Trophoblast cell (in vitro differentiated cells and primary cell): ENCODE data around the gene C10orf143.

Experiments used
- DNase-seq, 2 donors: peaks; one replicate each; pipeline ENCODE4 v3.0.0-alpha.2; 2016
- H2AFZ ChIP-seq: 2 replicates; pipeline ENCODE4 v1.6.1; 2013; ENCODE audit warnings: low read length, moderate library complexity, mild to moderate bottlenecking; ENCODE audit not compliant: insufficient read depth, poor library complexity
- H2AK5ac ChIP-seq: 2 replicates; pipeline ENCODE4 v1.6.1; 2013; ENCODE audit warnings: mild to moderate bottlenecking, low read length
- H2BK120ac ChIP-seq: 2 replicates; pipeline ENCODE4 v1.6.1; 2013; ENCODE audit warnings: low read length, mild to moderate bottlenecking, moderate library complexity; ENCODE audit not compliant: insufficient read depth, poor library complexity
- H2BK12ac ChIP-seq: 2 replicates; pipeline ENCODE4 v1.6.1; 2013; ENCODE audit warnings: mild to moderate bottlenecking, low read length, moderate library complexity
- H2BK5ac ChIP-seq: 2 replicates; pipeline ENCODE4 v1.6.1; 2013; ENCODE audit warnings: low read length, low read depth, moderate library complexity, mild to moderate bottlenecking; ENCODE audit not compliant: poor library complexity
- H3K14ac ChIP-seq: 2 replicates; pipeline ENCODE4 v1.6.1; 2013; ENCODE audit warnings: mild to moderate bottlenecking, low read length
- H3K18ac ChIP-seq: 2 replicates; pipeline ENCODE4 v1.6.1; 2013; ENCODE audit warnings: mild to moderate bottlenecking, low read length
- H3K23ac ChIP-seq: 2 replicates; pipeline ENCODE4 v1.6.1; 2013; ENCODE audit warnings: low read length
- H3K27ac ChIP-seq: 2 replicates; pipeline ENCODE4 v1.5.1; 2013; ENCODE audit warnings: low read depth, mild to moderate bottlenecking, inconsistent platforms, low read length, moderate library complexity
- H3K27me3 ChIP-seq: 2 replicates; pipeline ENCODE4 v1.6.1; 2013; ENCODE audit warnings: inconsistent platforms, mild to moderate bottlenecking, low read length, moderate library complexity; ENCODE audit not compliant: insufficient read depth
- H3K36me3 ChIP-seq, 2 experiments: 1 replicate in 1 of 2; 2 replicates in 1 of 2; pipeline ENCODE4 v1.6.1; 2013; ENCODE audit warnings: low read length in 2 of 2, mild to moderate bottlenecking in 2 of 2, moderate library complexity in 1 of 2; ENCODE audit not compliant: insufficient read depth in 2 of 2, control insufficient read depth in 1 of 2
- H3K4ac ChIP-seq: 2 replicates; pipeline ENCODE4 v1.6.1; 2013; ENCODE audit warnings: low read depth, mild to moderate bottlenecking, low read length, moderate library complexity
- H3K4me1 ChIP-seq, 2 experiments: 1 replicate in 1 of 2; 2 replicates in 1 of 2; pipeline ENCODE4 v1.6.1; 2013; ENCODE audit warnings: low read length in 2 of 2, mild to moderate bottlenecking in 2 of 2, moderate library complexity in 1 of 2; ENCODE audit not compliant: insufficient read depth in 2 of 2, control insufficient read depth in 1 of 2
- H3K4me2 ChIP-seq: 2 replicates; pipeline ENCODE4 v1.6.1; 2013; ENCODE audit warnings: inconsistent platforms, mild to moderate bottlenecking, low read length, moderate library complexity
- H3K4me3 ChIP-seq: 2 replicates; pipeline ENCODE4 v1.5.1; 2013; ENCODE audit warnings: mild to moderate bottlenecking, low read depth, low read length, inconsistent platforms
- H3K79me1 ChIP-seq: one replicate; pipeline ENCODE4 v1.6.1; 2013; ENCODE audit warnings: low read length
- H3K79me2 ChIP-seq: 2 replicates; pipeline ENCODE4 v1.6.1; 2013; ENCODE audit warnings: low read length, mild to moderate bottlenecking; ENCODE audit not compliant: control insufficient read depth, insufficient read depth, poor library complexity
- H3K9ac ChIP-seq: 2 replicates; pipeline ENCODE4 v1.6.1; 2013; ENCODE audit warnings: mild to moderate bottlenecking, low read length
- H3K9me3 ChIP-seq: 2 replicates; pipeline ENCODE4 v1.6.1; 2013; ENCODE audit warnings: low read depth, mild to moderate bottlenecking, control low read depth, inconsistent platforms, low read length; ENCODE audit not compliant: insufficient read depth
- H4K12ac ChIP-seq: 2 replicates; pipeline ENCODE4 v1.6.1; 2013; ENCODE audit warnings: low read depth, mild to moderate bottlenecking, low read length, moderate library complexity
- H4K8ac ChIP-seq: 2 replicates; pipeline ENCODE4 v1.6.1; 2013; ENCODE audit warnings: low read depth, mild to moderate bottlenecking, low read length, moderate library complexity
- H4K91ac ChIP-seq: one replicate; pipeline ENCODE4 v1.6.1; 2013; ENCODE audit warnings: low read depth, mild to moderate bottlenecking, low read length, moderate library complexity
- WGBS: extraction: QIAGEN DNeasy Blood & Tissue Kit; methylation state at CpG from one replicate; pipeline ENCODE4 v1.1.7; 2013; ENCODE audit warnings: missing lambda C conversion rate; ENCODE audit not compliant: insufficient read length, insufficient coverage; ENCODE audit errors: extremely low coverage; 5-methylcytosine and 5-hydroxymethylcytosine counted together

Gene C10orf143

DNA sequence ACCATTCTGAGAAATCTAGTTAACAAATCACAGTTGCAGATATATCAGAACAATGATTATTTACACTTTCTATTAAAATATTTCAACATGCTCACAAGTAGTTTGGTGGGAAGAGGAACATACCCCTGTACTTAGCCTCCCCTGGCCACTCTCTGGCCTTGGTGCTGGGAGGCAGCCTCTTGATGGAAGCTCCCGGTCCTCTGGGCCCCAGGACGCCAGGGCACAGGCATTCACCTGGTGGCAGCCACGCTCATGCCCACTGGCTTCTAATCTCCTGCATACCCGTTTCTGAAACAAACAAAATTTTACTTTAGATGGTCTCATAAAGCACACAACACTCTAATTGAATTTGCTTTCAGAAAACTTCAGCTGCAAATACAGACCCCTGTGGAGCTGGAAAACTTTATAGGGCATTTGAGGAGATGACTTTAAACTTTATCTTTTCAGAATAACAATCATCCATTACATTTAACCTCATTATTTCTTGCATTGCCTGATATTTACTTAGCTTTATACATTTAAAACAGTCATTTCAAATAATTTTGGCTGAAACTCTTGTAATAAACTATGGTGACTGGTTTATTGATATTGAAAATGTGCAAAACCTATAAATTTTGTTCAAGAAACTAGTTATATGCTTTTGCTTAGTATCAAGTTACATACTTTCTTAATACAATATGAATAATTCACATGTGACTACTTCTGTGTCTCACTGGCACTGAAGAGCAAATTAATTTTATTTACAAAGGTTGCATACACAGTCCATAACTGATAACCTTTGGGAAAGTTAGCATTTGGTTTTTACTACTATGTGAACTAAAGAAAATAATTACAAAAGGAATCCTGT, 30.8 kb downstream of the C10orf143 start:
- H3K4me1 ChIP-seq, result peaks cover 0 to 1% of the 10 kb centered on the region in 2 experiments
- H3K4me2 ChIP-seq, result no peak overlapping the region
- no peak overlapping the region for H2BK5ac ChIP-seq
- H3K36me3 ChIP-seq, result no peaks in the 10 kb centered on the region
- no CpG with 5 or more reads among the region's 4 CpGs for WGBS
- H3K27me3 ChIP-seq, result no peaks in the 10 kb centered on the region
- no peaks in the 10 kb centered on the region for H3K79me2 ChIP-seq
- H3K27ac ChIP-seq, result no peak overlapping the region
- H3K9ac ChIP-seq, result no peak overlapping the region
- no peak overlapping the region for H2AFZ ChIP-seq
- no peak overlapping the region for H3K14ac ChIP-seq
- H3K18ac ChIP-seq, result no peak overlapping the region
- no peak for DNase-seq
- H3K4ac ChIP-seq, result no peak overlapping the region
- H2AK5ac ChIP-seq, result no peak overlapping the region
- no peaks in the 10 kb centered on the region for H3K79me1 ChIP-seq
- no peak overlapping the region for H4K91ac ChIP-seq
- no peak overlapping the region for H4K12ac ChIP-seq
- H2BK12ac ChIP-seq, result no peak overlapping the region
- H3K23ac ChIP-seq, result no peak overlapping the region
- H3K4me3 ChIP-seq, result no peak overlapping the region
- H2BK120ac ChIP-seq, result no peak overlapping the region
- H3K9me3 ChIP-seq, result peaks cover 3% of the 10 kb centered on the region
- H4K8ac ChIP-seq, result no peak overlapping the region

DNA sequence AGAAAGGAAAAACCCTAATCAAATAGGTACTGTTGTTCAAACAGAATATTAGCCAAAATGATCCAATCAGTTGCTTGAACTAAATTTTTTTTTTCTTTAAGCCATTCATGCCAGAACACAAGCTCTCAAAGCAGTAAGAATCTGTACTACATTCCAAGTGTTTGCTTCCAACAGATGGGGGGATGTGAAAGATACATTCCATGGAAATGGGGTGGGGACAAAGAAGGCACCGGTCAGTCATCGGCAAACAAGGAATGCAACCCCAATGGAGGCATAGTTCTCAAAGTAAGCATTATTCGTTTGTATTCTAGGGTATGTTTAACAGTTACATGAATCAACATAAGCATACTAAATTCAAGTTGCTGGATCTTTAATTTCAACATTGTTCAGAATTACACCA, 32.5 kb downstream of the C10orf143 start:
- H3K4ac ChIP-seq, result no peak overlapping the region
- H2BK120ac ChIP-seq, result no peak overlapping the region
- no peak overlapping the region for H3K27ac ChIP-seq
- no peak overlapping the region for H3K18ac ChIP-seq
- no peaks in the 10 kb centered on the region for H3K27me3 ChIP-seq
- no peaks in the 10 kb centered on the region for H3K36me3 ChIP-seq
- no peak overlapping the region for H3K14ac ChIP-seq
- WGBS, result no CpG with 5 or more reads among the region's 3 CpGs
- no peaks in the 10 kb centered on the region for H3K79me1 ChIP-seq
- no peak overlapping the region for H3K9ac ChIP-seq
- H4K91ac ChIP-seq, result no peak overlapping the region
- H2BK12ac ChIP-seq, result no peak overlapping the region
- no peak overlapping the region for H3K4me3 ChIP-seq
- peaks cover 0 to 1% of the 10 kb centered on the region in 2 experiments for H3K4me1 ChIP-seq
- no peaks in the 10 kb centered on the region for H3K79me2 ChIP-seq
- DNase-seq, result no peak
- H3K9me3 ChIP-seq, result peaks cover 3% of the 10 kb centered on the region
- H2BK5ac ChIP-seq, result no peak overlapping the region
- H3K23ac ChIP-seq, result no peak overlapping the region
- no peak overlapping the region for H2AFZ ChIP-seq
- H4K12ac ChIP-seq, result no peak overlapping the region
- H3K4me2 ChIP-seq, result no peak overlapping the region
- no peak overlapping the region for H4K8ac ChIP-seq
- H2AK5ac ChIP-seq, result no peak overlapping the region

DNA sequence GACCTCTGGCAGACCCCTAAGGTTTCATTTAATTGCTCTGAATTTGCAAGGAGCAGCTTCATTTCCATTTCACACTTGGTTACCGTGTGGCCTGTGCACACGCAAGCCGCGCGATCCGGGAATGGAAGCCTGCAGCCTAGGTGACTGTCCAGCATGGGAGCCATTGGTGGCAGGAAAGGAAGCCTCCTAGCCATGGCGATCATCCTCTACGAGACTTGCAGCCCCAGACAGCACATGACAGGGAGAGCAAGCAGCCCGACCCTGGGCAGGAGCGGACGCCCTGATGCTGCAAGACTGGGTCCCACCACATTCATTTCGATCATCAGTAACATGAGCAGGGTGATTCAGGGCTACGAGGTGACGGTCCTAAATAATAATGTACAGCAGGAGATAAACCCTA, 33.9 kb downstream of the C10orf143 start:
- H4K12ac ChIP-seq, result no peak overlapping the region
- H2AFZ ChIP-seq, result no peak overlapping the region
- no peak overlapping the region for H4K91ac ChIP-seq
- H3K4me3 ChIP-seq, result no peak overlapping the region
- no peak overlapping the region for H3K14ac ChIP-seq
- H3K4me1 ChIP-seq, result peaks cover 0 to 1% of the 10 kb centered on the region in 2 experiments
- no peak overlapping the region for H3K4me2 ChIP-seq
- no peaks in the 10 kb centered on the region for H3K27me3 ChIP-seq
- WGBS, result no CpG with 5 or more reads among the region's 14 CpGs
- peaks cover 3% of the 10 kb centered on the region for H3K9me3 ChIP-seq
- no peak overlapping the region for H2BK5ac ChIP-seq
- H3K79me2 ChIP-seq, result no peaks in the 10 kb centered on the region
- no peak overlapping the region for H2BK12ac ChIP-seq
- H2BK120ac ChIP-seq, result no peak overlapping the region
- no peaks in the 10 kb centered on the region for H3K79me1 ChIP-seq
- no peak overlapping the region for H3K4ac ChIP-seq
- no peak overlapping the region for H2AK5ac ChIP-seq
- DNase-seq, result no peak
- no peak overlapping the region for H3K9ac ChIP-seq
- H3K27ac ChIP-seq, result no peak overlapping the region
- no peak overlapping the region for H4K8ac ChIP-seq
- no peak overlapping the region for H3K23ac ChIP-seq
- no peak overlapping the region for H3K18ac ChIP-seq
- no peaks in the 10 kb centered on the region for H3K36me3 ChIP-seq

DNA sequence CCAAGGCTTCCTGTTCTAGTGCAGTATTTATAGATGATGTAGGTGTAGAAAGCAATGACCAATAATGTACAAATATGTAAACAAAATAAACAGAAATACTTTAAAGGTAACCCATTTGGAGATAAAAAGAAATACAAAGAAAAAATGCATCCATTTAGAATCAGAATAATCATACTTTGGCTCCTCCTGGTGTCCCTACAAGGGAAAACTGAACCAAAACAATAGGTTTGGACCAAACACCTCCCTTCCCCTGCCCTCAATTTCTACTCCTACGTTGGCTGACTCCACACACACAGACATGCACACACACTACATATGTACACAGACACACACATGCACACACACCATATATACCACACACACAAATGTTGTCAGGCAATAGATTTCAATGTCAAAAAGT, 36.0 kb downstream of the C10orf143 start:
- peaks cover 3% of the 10 kb centered on the region for H3K9me3 ChIP-seq
- DNase-seq, result no peak
- no peak overlapping the region for H3K4me2 ChIP-seq
- no peak overlapping the region for H4K91ac ChIP-seq
- H3K27me3 ChIP-seq, result no peaks in the 10 kb centered on the region
- no peak overlapping the region for H2BK120ac ChIP-seq
- H2BK5ac ChIP-seq, result no peak overlapping the region
- H2BK12ac ChIP-seq, result no peak overlapping the region
- no peak overlapping the region for H3K4ac ChIP-seq
- H3K79me2 ChIP-seq, result no peaks in the 10 kb centered on the region
- no peak overlapping the region for H4K8ac ChIP-seq
- no peak overlapping the region for H3K27ac ChIP-seq
- no peak overlapping the region for H2AK5ac ChIP-seq
- WGBS, result no CpG with 5 or more reads among the region's 1 CpG
- H3K14ac ChIP-seq, result no peak overlapping the region
- H3K23ac ChIP-seq, result no peak overlapping the region
- H3K36me3 ChIP-seq, result no peaks in the 10 kb centered on the region
- no peak overlapping the region for H3K18ac ChIP-seq
- H3K4me1 ChIP-seq, result peaks cover 0 to 1% of the 10 kb centered on the region in 2 experiments
- no peak overlapping the region for H3K4me3 ChIP-seq
- no peak overlapping the region for H3K9ac ChIP-seq
- no peak overlapping the region for H4K12ac ChIP-seq
- no peak overlapping the region for H2AFZ ChIP-seq
- H3K79me1 ChIP-seq, result no peaks in the 10 kb centered on the region
